Effector memory CD4-positive, alpha-beta T cell (primary cell): Measurements from ENCODE around the gene SEC24D.

ENCODE experiments used
- DNase-seq, 3 donors: peaks; one replicate each; pipeline ENCODE4 v3.0.0-alpha.2; 2020
- H3K27ac ChIP-seq: 2 replicates; pipeline ENCODE4 v1.7.0; 2013; ENCODE audit warnings: mild to moderate bottlenecking, low read length, moderate library complexity; ENCODE audit not compliant: insufficient read depth, poor library complexity, severe bottlenecking
- H3K27me3 ChIP-seq: replicated peaks from 2 replicates; pipeline ENCODE4 v1.7.0; 2013; ENCODE audit warnings: mild to moderate bottlenecking, low read length; ENCODE audit not compliant: insufficient read depth, control insufficient read depth, poor library complexity, severe bottlenecking
- H3K36me3 ChIP-seq: 2 replicates; pipeline ENCODE4 v1.7.0; 2013; ENCODE audit warnings: mild to moderate bottlenecking, low read length, moderate library complexity; ENCODE audit not compliant: control insufficient read depth, insufficient read depth
- H3K4me1 ChIP-seq: 2 replicates; pipeline ENCODE4 v1.7.0; 2013; ENCODE audit warnings: low read length, mild to moderate bottlenecking; ENCODE audit not compliant: control insufficient read depth, insufficient read depth, poor library complexity, severe bottlenecking
- H3K4me3 ChIP-seq: 2 replicates; pipeline ENCODE4 v1.7.0; 2013; ENCODE audit warnings: low read length, low read depth, mild to moderate bottlenecking; ENCODE audit not compliant: insufficient read depth, poor library complexity, severe bottlenecking
- H3K9me3 ChIP-seq: 2 replicates; pipeline ENCODE4 v1.7.0; 2013; ENCODE audit warnings: mild to moderate bottlenecking, low read length, moderate library complexity; ENCODE audit not compliant: control insufficient read depth

The SEC24D gene

DNA sequence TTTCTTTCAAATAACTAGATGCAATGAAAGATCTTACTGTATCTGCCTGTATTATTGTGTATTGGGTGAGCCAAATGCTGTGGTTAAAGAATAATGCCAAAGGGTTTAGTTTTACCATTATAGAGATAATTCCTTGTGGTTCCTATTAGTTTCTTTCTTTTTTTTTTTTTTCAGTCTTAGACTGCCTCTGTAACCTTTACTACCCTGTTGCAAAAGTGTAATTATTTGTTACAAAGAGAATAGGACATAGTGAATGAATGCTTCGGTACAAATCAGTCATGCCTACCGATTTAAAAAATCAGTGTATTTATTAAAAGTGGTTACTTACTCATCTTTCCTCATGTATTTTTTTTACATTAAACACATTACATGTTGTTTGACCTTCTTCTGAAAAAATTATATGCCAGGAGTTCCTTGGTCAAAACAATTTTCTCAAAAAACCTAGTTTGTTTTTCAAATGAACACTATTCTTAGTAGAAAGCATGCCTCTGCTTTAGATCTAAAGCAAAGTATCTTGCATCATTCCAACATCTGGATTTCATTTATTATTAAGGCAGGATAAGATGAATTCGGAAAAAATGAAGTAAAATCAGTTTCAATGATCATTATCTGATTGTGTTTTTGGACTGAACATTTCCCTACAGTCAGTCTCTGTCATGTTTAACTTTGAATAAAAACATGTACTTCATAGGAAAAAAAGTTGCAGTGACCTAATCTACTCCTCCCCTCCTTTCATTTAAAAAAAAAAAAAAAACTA lies 31.6 kb upstream of the SEC24D start:
- no peak overlapping the region for H3K27ac ChIP-seq
- H3K9me3 ChIP-seq = no peaks in the 10 kb centered on the region
- H3K4me1 ChIP-seq = peaks cover 3% of the 10 kb centered on the region
- no peak for DNase-seq
- H3K36me3 ChIP-seq = no peaks in the 10 kb centered on the region
- H3K27me3 ChIP-seq = no peaks in the 10 kb centered on the region
- no peak overlapping the region for H3K4me3 ChIP-seq

DNA sequence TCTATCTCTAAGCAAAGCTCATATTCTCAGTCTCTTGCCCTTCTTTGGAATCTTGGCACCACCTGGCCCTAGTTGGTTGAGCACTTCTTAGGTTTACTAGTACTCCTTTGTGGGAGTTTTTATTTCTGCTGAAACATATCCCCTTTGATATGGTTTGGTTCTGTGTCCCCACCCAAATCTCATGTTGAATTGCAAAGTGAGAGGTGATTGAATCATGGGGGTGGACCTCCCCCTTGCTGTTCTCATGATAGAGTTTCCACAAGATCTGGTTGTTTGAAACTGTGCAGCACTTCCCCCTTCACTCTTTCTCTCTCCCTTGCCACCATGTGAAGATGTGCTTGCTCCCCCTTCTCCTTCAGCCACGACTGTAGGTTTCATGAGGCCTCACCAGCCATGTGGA lies 30.5 kb upstream of the SEC24D start:
- H3K4me1 ChIP-seq = peaks cover 3% of the 10 kb centered on the region
- no peak for DNase-seq
- H3K4me3 ChIP-seq = no peak overlapping the region
- H3K27ac ChIP-seq = no peak overlapping the region
- no peaks in the 10 kb centered on the region for H3K27me3 ChIP-seq
- no peaks in the 10 kb centered on the region for H3K9me3 ChIP-seq
- no peaks in the 10 kb centered on the region for H3K36me3 ChIP-seq

DNA sequence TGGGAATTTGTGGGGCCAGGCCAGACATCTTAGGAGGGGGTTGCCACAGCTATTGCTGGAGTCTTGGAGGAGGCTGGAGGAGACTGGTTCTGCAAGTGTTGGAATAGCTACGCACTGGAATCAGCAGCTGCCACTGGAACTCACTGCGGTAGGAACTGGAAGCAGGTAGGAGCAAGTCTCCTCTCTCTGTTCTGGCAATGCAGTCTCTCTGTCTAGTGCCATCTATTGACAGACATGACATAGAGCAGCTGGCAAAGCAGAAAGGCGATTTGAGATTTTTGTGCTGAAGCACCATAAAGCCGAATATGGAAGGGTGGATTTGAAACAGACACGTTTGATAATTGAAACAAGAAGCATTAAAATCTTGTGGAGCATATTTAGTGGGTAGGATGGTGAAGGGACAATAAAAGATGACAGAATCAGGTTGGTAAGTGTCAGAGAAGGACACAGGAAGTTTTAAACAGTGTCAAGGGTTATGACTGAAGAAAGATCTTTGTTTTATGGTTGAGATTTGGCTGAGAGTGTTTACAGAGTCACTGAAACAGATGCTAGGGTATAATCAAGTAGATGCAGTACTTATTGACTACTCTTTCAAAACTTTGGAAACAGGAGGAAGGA lies 29.3 kb upstream of the SEC24D start:
- Histone ChIP-seq H3K27me3 (no peaks in the 10 kb centered on the region), H3K36me3 (no peaks in the 10 kb centered on the region), H3K4me1 (peaks cover 3% of the 10 kb centered on the region), H3K4me3 (no peak overlapping the region), H3K9me3 (no peaks in the 10 kb centered on the region), H3K27ac (no peak overlapping the region)
- no peak for DNase-seq

DNA sequence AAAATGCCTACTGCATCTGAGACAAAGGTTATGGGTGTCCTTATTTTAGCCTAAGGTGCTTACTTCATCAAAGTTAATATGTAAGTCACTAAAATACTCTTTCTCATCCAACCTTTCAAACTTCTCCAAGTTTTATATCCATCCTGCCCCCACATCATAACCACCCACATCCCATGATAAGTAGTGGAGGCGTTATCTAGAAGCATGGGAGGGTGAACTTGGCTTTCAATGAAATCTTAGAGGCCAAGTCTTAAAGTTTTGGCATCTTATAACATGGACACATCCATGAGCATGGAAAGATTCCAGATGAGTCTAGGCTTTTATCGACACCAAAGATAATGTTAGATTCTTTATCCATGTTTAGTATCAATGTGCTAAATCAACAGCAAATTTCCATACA lies 22.9 kb upstream of the SEC24D start:
- H3K4me3 ChIP-seq = no peak overlapping the region
- no peaks in the 10 kb centered on the region for H3K36me3 ChIP-seq
- no peaks in the 10 kb centered on the region for H3K4me1 ChIP-seq
- H3K27ac ChIP-seq = no peak overlapping the region
- no peaks in the 10 kb centered on the region for H3K27me3 ChIP-seq
- DNase-seq = no peak
- H3K9me3 ChIP-seq = no peaks in the 10 kb centered on the region

DNA sequence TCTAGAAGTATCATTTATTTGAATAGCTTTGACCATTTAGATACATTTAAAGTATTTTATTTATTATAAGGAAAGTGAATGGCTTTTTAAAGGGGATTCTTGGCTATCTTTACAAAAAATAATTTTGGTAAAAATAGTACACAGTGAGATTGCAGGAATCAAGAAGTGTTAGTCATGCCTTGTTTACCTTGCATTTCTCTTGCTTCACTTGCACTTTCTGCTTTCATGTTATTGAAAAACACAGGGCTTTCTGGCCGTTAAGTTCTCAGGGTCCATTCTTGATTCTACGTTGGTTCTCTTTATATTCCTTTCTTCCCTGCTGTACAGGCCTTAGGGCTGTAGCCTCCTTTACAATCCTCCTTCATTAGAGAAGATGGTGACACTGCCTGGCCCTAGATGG lies 21.8 kb upstream of the SEC24D start:
- no peaks in the 10 kb centered on the region for H3K4me1 ChIP-seq
- no peaks in the 10 kb centered on the region for H3K27me3 ChIP-seq
- no peak for DNase-seq

DNA sequence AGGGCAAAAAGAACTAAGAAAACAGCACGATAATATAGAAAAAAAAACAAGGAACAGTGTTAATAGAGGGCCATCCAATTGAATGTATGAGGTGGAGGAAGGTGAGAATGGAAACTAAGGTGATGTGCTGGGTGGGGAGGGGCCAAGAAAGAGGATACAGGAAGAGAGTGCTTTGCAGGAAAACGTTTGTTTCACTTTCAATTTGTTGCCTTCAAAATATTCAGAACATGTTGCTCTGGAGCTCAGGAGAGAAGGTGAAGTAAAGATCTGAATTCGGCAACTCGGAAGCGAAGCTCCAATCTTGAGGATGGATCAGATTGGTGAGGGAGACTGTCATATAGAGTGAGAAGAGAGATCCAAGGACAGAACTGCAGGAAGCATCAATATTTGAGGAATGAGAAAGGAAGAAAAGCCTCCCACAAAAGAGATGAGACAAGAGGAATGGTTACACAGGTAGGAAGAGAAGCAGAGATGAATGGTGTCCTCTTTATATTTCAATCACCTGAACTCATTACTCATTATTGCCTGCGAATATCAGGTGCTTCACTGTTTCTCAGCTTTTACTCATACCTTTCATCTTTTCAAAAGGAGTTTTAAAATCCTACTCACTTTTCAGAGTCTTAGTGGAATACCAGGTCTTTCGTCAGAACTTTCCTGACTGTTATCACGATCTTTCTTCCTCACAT lies 14.7 kb upstream of the SEC24D start:
- H3K4me3 ChIP-seq = peak overlapping the region; percentile 60
- peaks cover 3% of the 10 kb centered on the region for H3K4me1 ChIP-seq
- no peaks in the 10 kb centered on the region for H3K9me3 ChIP-seq
- peak in 1 of 3 donors; percentile 27 for DNase-seq
- H3K27me3 ChIP-seq = no peaks in the 10 kb centered on the region
- H3K27ac ChIP-seq = peak overlapping the region; percentile 68
- H3K36me3 ChIP-seq = no peaks in the 10 kb centered on the region

More for the DNA sequence above, 21.8 kb upstream of the SEC24D start:
- no peaks in the 10 kb centered on the region for H3K36me3 ChIP-seq
- no peak overlapping the region for H3K4me3 ChIP-seq
- H3K9me3 ChIP-seq = no peaks in the 10 kb centered on the region
- H3K27ac ChIP-seq = no peak overlapping the region

DNA sequence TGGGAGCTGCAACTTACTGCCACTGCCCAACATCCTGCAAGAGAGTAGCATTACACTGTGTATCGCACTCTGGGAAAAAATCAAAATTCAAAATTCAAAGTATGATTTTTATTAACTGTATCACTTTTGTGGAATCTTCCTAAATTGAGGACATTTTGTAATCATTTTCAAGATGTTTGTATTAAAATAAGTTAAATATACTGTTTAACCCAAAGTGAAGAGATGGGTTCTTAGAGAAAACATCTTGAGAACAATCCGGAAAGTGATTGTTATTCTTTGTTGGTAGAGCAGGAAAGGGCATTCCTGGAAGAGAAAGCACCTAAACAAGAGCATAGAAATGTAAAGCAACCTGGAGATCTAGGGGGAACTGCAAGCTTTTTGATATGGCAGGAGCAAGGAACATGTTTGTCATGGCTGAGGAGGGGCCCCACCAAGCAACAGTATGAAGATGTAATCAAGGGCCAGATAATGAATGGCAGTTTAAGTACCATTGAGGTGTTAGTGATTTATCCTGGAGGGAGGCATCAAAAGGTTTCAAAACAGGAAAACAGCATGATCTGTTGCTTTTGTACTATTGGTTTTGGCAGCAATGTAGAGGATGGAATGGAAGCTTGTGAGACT lies 14.1 kb upstream of the SEC24D start:
- Histone ChIP-seq H3K36me3 (no peaks in the 10 kb centered on the region), H3K27ac (peak overlapping the region; percentile 68), H3K9me3 (no peaks in the 10 kb centered on the region), H3K4me1 (peaks cover 3% of the 10 kb centered on the region), H3K27me3 (no peaks in the 10 kb centered on the region), H3K4me3 (peak overlapping the region; percentile 60)
- no peak for DNase-seq

DNA sequence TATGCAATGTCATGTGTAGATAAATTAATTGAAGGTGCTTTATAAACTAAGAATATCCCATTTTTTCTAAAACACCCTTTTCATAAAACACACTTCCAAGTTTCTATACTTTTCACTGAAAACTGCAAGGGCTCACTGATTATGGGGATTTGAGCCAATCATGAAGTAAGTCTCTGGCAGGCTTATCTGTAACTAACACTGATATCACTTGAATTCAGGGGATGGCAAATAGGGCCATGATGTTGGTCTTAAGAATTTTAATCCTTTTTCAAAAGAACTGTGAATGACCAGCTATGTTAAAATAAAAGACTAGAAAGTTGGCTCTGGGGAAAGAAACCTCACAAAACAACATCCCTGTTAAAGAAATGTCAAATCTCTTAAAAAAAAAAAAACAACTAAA lies 13.0 kb upstream of the SEC24D start:
- no peaks in the 10 kb centered on the region for H3K9me3 ChIP-seq
- no peak for DNase-seq
- no peak overlapping the region for H3K4me3 ChIP-seq
- no peaks in the 10 kb centered on the region for H3K36me3 ChIP-seq
- peaks cover 3% of the 10 kb centered on the region for H3K4me1 ChIP-seq
- H3K27me3 ChIP-seq = no peaks in the 10 kb centered on the region
- no peak overlapping the region for H3K27ac ChIP-seq

DNA sequence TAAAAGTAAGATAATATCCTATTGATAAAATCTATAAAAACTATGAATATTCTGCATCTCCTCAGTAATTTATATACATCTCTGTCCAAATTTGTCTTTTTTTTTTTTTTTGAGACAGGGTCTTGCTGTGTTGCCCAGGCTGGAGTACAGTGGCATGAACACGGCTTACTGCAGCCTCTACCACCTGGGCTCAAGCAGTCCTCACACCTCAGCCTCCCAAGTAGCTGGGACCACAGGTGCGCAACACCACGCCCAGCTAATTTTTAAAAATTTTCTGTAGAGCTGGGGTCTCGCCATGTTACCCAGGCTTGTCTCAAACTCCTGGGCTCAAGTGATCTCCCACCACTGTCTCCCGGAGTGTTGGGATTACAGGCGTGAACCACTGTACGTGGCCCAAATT lies 12.3 kb upstream of the SEC24D start:
- DNase-seq = no peak

DNA sequence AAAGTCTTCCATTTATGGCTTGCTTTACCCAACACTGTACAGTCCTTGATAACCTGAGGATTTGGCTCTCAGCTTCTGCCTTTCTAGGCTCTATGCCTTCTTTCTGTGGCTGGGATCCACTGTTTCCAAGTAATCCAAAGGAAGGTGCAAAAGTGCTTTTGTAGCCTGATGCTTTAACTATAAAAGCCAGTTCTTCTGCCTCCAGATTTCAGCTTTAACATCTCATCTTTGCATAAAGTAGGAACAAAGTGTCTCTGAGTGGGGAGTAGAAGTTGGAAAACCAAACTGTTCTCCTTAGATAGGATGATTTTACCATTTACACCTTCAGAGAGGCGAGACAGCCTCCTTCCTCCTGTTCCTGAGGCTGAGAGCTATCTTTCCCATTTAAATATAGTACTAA lies 11.1 kb upstream of the SEC24D start:
- DNase-seq = no peak
- H3K27ac ChIP-seq = no peak overlapping the region
- H3K4me3 ChIP-seq = no peak overlapping the region
- H3K27me3 ChIP-seq = no peaks in the 10 kb centered on the region
- H3K4me1 ChIP-seq = peaks cover 3% of the 10 kb centered on the region
- no peaks in the 10 kb centered on the region for H3K9me3 ChIP-seq
- no peaks in the 10 kb centered on the region for H3K36me3 ChIP-seq

More for the DNA sequence above, 12.3 kb upstream of the SEC24D start:
- no peak overlapping the region for H3K4me3 ChIP-seq
- H3K9me3 ChIP-seq = no peaks in the 10 kb centered on the region
- no peak overlapping the region for H3K27ac ChIP-seq
- H3K36me3 ChIP-seq = no peaks in the 10 kb centered on the region
- no peaks in the 10 kb centered on the region for H3K27me3 ChIP-seq
- H3K4me1 ChIP-seq = peaks cover 3% of the 10 kb centered on the region
